ENCODE data around the gene DNAAF9.
A peak's percentile ranks its signal among the peaks of the same experiment; 100 is the strongest.
"Not testable (repeated sequence)": the region's sequence is repeated elsewhere in the genome, so short reads cannot be mapped to it uniquely, and the experiment has no call there.

DNAAF9 gene

GRCh38 chr20:3407040-3407770 lies at the start of gene DNAAF9:
TSS of gene DNAAF9 (minus strand) at chr20:3407669. CDS start at chr20:3407557, 112 bp downstream.
- peak; percentile 70 for DNase-seq

GRCh38 chr20:3456648-3457047 lies 49.2 kb upstream of the DNAAF9 start:
- DNase-seq = no peak

- no peak for DNase-seq
Measured at GRCh38 chr20:3454831-3455230, 47.4 kb upstream of the DNAAF9 start.

- no peak for DNase-seq
Measured at GRCh38 chr20:3452690-3453089, 45.2 kb upstream of the DNAAF9 start.

- no peak for DNase-seq
Measured at GRCh38 chr20:3452136-3452535, 44.7 kb upstream of the DNAAF9 start.

- no peak for DNase-seq
Measured at GRCh38 chr20:3449319-3449718, 41.9 kb upstream of the DNAAF9 start.

GRCh38 chr20:3447321-3447720 lies 39.9 kb upstream of the DNAAF9 start:
- DNase-seq = no peak

GRCh38 chr20:3446779-3447178 lies 39.3 kb upstream of the DNAAF9 start:
- DNase-seq = no peak

GRCh38 chr20:3436864-3437574 lies 29.6 kb upstream of the DNAAF9 start:
- no peak for DNase-seq

GRCh38 chr20:3434232-3434631 lies 26.8 kb upstream of the DNAAF9 start:
- DNase-seq = no peak

- DNase-seq = no peak
Measured at GRCh38 chr20:3433744-3434143, 26.3 kb upstream of the DNAAF9 start.

- no peak for DNase-seq
Measured at GRCh38 chr20:3432844-3433243, 25.4 kb upstream of the DNAAF9 start.

- no peak for DNase-seq
Measured at GRCh38 chr20:3431109-3431508, 23.6 kb upstream of the DNAAF9 start.

GRCh38 chr20:3430376-3431069 lies 23.1 kb upstream of the DNAAF9 start:
- DNase-seq = peak; percentile 41

GRCh38 chr20:3426766-3427165 lies 19.3 kb upstream of the DNAAF9 start:
- not testable (repeated sequence) for DNase-seq

- DNase-seq = no peak
Measured at GRCh38 chr20:3423126-3423525, 15.7 kb upstream of the DNAAF9 start.

- DNase-seq = no peak
Measured at GRCh38 chr20:3421985-3422384, 14.5 kb upstream of the DNAAF9 start.

- DNase-seq = peak; percentile 61
Measured at GRCh38 chr20:3420211-3420707, 12.8 kb upstream of the DNAAF9 start.

- not testable (repeated sequence) for DNase-seq
Measured at GRCh38 chr20:3418161-3418560, 10.7 kb upstream of the DNAAF9 start.

GRCh38 chr20:3414122-3414521 lies 6.7 kb upstream of the DNAAF9 start:
- no peak for DNase-seq

GRCh38 chr20:3413393-3413889 lies 6.0 kb upstream of the DNAAF9 start:
- no peak for DNase-seq

GRCh38 chr20:3412600-3413392 lies 5.3 kb upstream of the DNAAF9 start:
- no peak for DNase-seq

GRCh38 chr20:3410464-3410863 lies 3.0 kb upstream of the DNAAF9 start:
- no peak for DNase-seq

All from CD4-positive, alpha-beta T cell treated with Interleukin-15 for 1 hour (primary cell).